Jurkat, Clone E6-1 (cell line): ENCODE measurements around the gene DZIP3. TPM values are rescaled to one million over a fixed set of nuclear protein-coding genes. Genes with fewer than 3 reads are reported as not detected.

Experiments
- DNase-seq: peaks from one replicate; pipeline ENCODE4 v3.0.0-alpha.2; 2011; ENCODE audit warnings: low read depth, low spot score
- H3K4me3 ChIP-seq: 2 replicates; pipeline ENCODE4 v1.5.1; 2011; ENCODE audit warnings: mild to moderate bottlenecking, low read length, control low read depth, moderate library complexity
- polyA plus RNA-seq: library from polyadenylated mRNA; unstranded; fragments of >200 nt; gene quantifications from one replicate; pipeline ENCODE4 v1.2.1, GENCODE V29; 2012; ENCODE audit warnings: missing spikeins; ENCODE audit not compliant: insufficient read length, insufficient read depth

DZIP3 gene, protein sequence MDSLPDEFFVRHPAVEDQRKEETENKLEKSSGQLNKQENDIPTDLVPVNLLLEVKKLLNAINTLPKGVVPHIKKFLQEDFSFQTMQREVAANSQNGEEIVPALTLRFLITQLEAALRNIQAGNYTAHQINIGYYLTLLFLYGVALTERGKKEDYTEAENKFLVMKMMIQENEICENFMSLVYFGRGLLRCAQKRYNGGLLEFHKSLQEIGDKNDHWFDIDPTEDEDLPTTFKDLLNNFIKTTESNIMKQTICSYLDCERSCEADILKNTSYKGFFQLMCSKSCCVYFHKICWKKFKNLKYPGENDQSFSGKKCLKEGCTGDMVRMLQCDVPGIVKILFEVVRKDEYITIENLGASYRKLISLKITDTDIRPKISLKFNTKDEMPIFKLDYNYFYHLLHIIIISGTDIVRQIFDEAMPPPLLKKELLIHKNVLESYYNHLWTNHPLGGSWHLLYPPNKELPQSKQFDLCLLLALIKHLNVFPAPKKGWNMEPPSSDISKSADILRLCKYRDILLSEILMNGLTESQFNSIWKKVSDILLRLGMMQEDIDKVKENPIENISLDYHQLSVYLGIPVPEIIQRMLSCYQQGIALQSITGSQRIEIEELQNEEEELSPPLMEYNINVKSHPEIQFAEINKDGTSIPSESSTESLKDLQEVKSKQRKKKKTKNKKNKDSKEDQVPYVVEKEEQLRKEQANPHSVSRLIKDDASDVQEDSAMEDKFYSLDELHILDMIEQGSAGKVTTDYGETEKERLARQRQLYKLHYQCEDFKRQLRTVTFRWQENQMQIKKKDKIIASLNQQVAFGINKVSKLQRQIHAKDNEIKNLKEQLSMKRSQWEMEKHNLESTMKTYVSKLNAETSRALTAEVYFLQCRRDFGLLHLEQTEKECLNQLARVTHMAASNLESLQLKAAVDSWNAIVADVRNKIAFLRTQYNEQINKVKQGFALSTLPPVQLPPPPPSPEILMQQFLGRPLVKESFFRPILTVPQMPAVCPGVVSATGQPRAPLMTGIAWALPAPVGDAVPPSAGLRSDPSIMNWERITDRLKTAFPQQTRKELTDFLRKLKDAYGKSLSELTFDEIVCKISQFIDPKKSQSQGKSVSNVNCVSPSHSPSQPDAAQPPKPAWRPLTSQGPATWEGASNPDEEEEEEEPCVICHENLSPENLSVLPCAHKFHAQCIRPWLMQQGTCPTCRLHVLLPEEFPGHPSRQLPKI
- 11.0 TPM for polyA plus RNA-seq

DNA sequence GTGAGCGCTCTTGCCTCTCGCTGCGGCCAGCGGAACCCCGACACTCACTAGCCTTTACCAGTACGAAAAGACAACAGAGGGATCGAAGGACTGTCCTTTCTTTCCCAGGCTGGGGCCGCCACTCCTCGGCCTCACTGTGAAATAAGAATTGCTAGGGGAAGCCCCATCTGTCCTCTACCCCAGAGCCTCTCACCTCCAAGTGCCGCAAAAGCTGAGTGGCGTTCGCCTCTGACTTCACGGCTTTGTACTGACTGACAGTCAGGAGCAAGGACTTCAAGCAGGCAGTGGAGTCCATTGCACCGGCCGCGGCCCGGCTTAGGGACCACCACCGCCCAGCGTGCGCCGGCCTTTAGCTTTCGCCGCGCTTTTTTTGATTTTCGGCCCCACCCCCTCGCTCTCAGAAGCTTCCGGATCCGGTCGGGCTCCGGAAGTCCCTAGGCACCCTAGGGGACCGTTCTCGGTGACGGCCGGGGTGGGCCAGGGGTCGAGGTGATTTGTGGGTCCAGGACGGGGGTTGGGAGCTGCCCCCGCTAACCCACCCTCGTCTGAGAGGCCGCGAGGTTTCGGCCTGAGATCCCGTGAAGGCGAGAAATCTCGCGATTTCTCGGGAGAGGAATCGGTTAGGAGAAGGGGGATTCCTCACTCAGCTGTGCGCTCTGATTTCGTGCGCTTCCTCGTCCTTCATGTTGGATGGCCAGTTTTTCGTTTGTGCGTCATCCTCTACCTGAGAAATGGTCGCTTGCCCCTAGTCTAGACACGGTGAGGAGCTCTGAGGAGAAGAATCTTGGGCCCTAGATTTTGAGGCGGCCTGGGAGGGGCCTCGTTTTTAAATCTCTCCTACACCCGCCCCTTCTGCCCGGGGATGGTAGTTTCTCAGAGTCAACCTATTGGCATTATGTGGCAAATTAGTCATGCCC, at the start of gene DZIP3, which contains the start of gene CIP2A:
DZIP3 (plus strand) TSS at position 642 of the 917 bp plus-strand sequence. CDS start 15,685 bp downstream, outside the sequence.
CIP2A (minus strand) TSS at position 358 of the 917 bp plus-strand sequence; CDS start at position 295, 63 bp downstream.
- DNase-seq, result peak; percentile 87
- peak within 1 kb of the TSS; percentile 92 for H3K4me3 ChIP-seq

DNA sequence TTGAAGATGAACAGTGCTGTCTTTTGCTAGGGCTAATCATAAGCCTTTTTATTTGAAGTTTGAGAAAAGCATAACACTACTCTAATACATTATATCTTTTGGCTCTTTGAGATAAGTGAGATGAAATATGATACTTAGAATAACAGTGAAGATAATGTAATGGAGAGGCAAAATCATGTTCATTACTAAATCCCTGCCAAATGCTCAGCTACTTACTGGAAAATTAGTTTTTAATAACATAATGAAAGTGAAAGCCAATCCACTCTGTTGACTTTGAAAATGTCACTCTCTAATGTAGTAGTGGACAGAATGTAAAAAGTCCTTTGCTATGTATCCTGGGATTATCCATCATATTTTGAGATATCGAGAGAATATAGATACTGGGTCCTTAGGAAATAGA, 43.3 kb upstream of the DZIP3 start:
- DNase-seq, result no peak
- H3K4me3 ChIP-seq, result no peak overlapping the region

GRCh38 chr3:108546692-108547091, 42.8 kb upstream of the DZIP3 start:
- no peak for DNase-seq
- no peak overlapping the region for H3K4me3 ChIP-seq

GRCh38 chr3:108548304-108548703, 41.2 kb upstream of the DZIP3 start:
- H3K4me3 ChIP-seq, result no peak overlapping the region
- no peak for DNase-seq

DNA sequence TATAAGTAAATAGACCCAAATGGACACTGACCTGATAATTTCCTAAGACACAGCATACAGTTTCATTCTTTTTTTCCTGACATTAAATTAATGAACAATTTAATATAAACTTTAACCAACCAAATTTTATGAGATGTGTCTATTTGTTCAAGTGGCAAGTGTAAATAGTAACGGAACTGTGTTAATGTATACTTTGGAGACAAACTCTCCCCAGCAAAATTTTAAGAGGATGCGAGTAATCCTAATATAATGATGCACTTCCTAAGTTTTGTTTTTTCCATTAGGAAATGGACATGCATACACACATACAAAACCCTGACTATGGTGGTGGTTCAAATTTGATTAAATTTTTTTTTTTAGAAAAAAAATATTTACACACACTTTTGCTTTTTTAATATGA, 40.6 kb upstream of the DZIP3 start:
- no peak for DNase-seq
- H3K4me3 ChIP-seq, result no peak overlapping the region

GRCh38 chr3:108552267-108553159, 37.0 kb upstream of the DZIP3 start:
- peak; percentile 28 for DNase-seq
- H3K4me3 ChIP-seq, result no peak overlapping the region

GRCh38 chr3:108554229-108554628, 35.3 kb upstream of the DZIP3 start:
- no peak overlapping the region for H3K4me3 ChIP-seq
- DNase-seq, result no peak

DNA sequence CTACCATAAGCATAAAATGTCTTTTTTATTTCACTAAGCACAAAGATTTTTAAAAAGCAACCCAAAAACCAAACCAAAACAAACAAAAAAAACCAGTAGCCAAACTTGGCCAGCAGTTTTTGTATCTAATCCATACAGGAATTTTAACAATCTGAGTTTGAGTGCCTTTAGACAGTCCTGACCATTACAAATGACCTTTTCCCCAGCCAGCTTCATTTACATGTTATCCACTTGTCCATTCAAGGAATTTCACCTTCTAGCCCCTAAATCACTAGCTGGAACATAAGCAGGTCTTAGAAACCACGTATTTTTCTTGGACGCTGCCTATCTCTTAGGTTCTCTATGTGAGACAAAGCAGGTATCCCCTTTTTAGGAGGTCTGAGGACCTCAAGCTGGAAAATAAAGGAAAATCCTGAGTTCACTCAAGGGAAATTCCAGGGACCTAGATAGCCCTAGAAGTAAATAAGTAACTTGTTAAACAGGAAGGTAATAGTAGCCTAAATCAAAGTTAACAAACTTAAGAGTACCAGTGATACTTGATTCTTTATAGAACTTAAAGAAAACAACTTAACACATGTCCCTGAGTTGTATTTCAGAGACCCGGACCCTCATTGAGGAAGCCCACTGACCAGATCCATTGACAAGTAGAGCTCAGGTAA, 34.5 kb upstream of the DZIP3 start:
- DNase-seq, result no peak
- H3K4me3 ChIP-seq, result no peak overlapping the region

- DNase-seq, result no peak
- no peak overlapping the region for H3K4me3 ChIP-seq
These were observed 33.4 kb upstream of the DZIP3 start for GRCh38 chr3:108555966-108556581.

DNA sequence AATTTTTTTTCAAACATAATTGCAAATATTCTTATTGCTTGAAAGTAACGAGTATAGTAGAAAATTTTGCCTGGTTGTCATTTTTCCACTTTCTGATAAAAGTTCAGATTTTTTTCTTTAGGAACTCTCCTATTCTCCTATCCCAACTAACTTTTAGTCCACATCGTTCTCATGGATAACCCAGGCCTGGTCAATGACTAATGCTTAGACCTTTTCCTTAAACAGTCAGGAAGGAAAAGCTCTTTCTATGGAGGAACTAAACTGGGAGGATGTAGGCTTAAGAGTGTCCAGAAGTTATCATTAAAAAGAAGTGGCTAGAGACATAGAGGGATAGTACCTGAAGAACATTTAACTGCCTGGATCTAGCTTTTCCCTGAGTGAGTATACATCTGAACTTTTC, 27.0 kb upstream of the DZIP3 start:
- no peak overlapping the region for H3K4me3 ChIP-seq
- no peak for DNase-seq

DNA sequence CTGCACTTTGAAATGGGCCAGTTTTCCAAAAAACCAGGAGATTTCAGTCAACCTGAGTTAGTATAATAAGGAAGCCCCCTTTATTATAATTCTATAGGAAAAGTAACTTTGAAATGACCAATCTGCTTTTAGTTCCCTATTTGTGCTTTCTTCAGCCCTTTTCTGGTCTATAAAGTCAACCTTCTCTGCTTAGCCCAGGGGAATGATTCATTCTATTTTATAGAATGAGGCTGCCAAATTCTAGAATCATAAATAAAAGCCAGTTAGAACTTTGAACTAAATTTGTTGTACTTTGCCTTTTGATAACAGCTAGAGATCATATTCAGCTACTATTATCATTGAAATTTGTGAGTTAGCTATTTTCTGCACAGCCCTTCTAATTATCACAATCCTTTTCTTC, 25.0 kb upstream of the DZIP3 start:
- no peak for DNase-seq

GRCh38 chr3:108565506-108565905, 24.0 kb upstream of the DZIP3 start:
- H3K4me3 ChIP-seq, result no peak overlapping the region
- no peak for DNase-seq

More for the DNA sequence above, 25.0 kb upstream of the DZIP3 start:
- H3K4me3 ChIP-seq, result no peak overlapping the region

DNA sequence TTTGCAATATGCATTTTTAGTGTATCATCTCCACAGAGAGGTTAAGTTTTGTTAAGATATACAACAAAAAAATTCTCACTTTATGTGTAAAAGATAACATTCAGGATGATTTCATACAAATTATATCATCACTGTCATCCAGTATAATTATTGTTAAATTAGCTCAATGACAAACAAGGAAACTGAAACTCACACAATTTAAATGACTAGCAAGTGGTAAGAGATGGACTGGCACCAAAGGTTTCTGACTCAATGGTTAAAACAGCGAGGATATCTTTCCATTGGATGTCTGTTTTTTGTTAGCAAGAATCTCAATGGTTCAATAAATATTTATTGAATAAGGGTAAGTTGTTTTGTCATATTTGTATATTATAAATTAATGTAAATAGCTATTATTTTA, 22.9 kb upstream of the DZIP3 start:
- no peak for DNase-seq
- H3K4me3 ChIP-seq, result no peak overlapping the region

- no peak overlapping the region for H3K4me3 ChIP-seq
- DNase-seq, result no peak
These were observed 20.2 kb upstream of the DZIP3 start for GRCh38 chr3:108569336-108569735.

- no peak for DNase-seq
- no peak overlapping the region for H3K4me3 ChIP-seq
These were observed 11.5 kb upstream of the DZIP3 start for GRCh38 chr3:108578064-108578463.

DNA sequence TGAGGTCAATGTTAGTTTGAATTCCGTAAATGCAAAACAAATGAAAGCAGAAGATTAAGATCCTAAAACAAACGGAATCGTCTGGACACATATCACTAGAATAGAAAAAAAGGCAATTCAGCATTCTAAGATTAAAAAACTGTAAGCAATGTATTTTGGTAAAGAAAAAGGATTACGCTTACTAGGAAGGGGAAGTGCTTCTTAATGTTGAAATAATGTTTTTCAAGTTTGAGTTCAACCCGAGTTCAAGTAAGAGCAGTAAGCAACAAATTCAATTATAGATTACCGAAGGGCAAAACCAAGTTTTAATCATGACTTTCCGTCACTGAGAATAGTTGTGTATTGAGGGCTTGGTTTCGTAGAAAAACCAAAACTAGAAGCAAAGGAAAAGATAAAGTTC, 921 bp upstream of the DZIP3 start:
- H3K4me3 ChIP-seq, result peak overlapping the region; percentile 92
- DNase-seq, result no peak

GRCh38 chr3:108589998-108590323, 439 bp downstream of the DZIP3 start:
- no peak for DNase-seq
- H3K4me3 ChIP-seq, result peak overlapping the region; percentile 92
